Type B pancreatic cell (in vitro differentiated cells): ENCODE data around the gene PCDHB12. TPM values are rescaled to one million over a fixed set of nuclear protein-coding genes. Genes with fewer than 3 reads are reported as not detected.
"Not testable (repeated sequence)": the region's sequence is repeated elsewhere in the genome, so short reads cannot be mapped to it uniquely, and the experiment has no call there.

ENCODE experiments used
- DNase-seq: peaks from one replicate; pipeline ENCODE4 v3.0.0; 2021; ENCODE audit warnings: mixed read lengths; ENCODE audit not compliant: unreplicated experiment; ENCODE audit errors: extremely low spot score
- H3K27ac Mint-ChIP-seq: 2 replicates; pipeline ENCODE4 v1.8.0; 2021; ENCODE audit warnings: mild to moderate bottlenecking, mixed read lengths
- H3K27me3 Mint-ChIP-seq: 2 replicates; pipeline ENCODE4 v1.8.0; 2021; ENCODE audit warnings: mixed read lengths
- H3K36me3 Mint-ChIP-seq: 2 replicates; pipeline ENCODE4 v1.8.0; 2021; ENCODE audit warnings: mixed read lengths
- H3K4me1 Mint-ChIP-seq: one replicate; pipeline ENCODE4 v1.8.0; 2021; ENCODE audit warnings: mixed read lengths; ENCODE audit not compliant: unreplicated experiment
- H3K4me3 Mint-ChIP-seq: 2 replicates; pipeline ENCODE4 v1.8.0; 2021; ENCODE audit warnings: mild to moderate bottlenecking, mixed read lengths
- H3K9me3 Mint-ChIP-seq: 2 replicates; pipeline ENCODE4 v1.8.0; 2021; ENCODE audit warnings: mixed read lengths
- total RNA-seq: library from RNA; stranded (reverse); gene quantifications from 2 replicates; pipeline ENCODE4 v1.2.1, GENCODE V29; 2021; ENCODE audit warnings: low replicate concordance
- TF ChIP-seq, protein P1 (sequence below): fragments of 200-600 bp; sonication (generic); conservative IDR thresholded peaks from 2 replicates; pipeline ENCODE4 v1.5.0; 2021; ENCODE audit warnings: antibody characterized with exemption, mild to moderate bottlenecking

PCDHB12 gene
- total RNA-seq, 1 donor from 2014 or later = 1.4 TPM

GRCh38 chr5:141223112-141223783, 14.7 kb downstream of the PCDHB12 start, which contains the start of gene PCDHB14:
PCDHB14 (plus strand) TSS chr5:141223343; CDS start chr5:141223506, 163 bp downstream.
- TF ChIP-seq, protein P1, sequence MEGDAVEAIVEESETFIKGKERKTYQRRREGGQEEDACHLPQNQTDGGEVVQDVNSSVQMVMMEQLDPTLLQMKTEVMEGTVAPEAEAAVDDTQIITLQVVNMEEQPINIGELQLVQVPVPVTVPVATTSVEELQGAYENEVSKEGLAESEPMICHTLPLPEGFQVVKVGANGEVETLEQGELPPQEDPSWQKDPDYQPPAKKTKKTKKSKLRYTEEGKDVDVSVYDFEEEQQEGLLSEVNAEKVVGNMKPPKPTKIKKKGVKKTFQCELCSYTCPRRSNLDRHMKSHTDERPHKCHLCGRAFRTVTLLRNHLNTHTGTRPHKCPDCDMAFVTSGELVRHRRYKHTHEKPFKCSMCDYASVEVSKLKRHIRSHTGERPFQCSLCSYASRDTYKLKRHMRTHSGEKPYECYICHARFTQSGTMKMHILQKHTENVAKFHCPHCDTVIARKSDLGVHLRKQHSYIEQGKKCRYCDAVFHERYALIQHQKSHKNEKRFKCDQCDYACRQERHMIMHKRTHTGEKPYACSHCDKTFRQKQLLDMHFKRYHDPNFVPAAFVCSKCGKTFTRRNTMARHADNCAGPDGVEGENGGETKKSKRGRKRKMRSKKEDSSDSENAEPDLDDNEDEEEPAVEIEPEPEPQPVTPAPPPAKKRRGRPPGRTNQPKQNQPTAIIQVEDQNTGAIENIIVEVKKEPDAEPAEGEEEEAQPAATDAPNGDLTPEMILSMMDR = peak; percentile 69
- H3K27ac Mint-ChIP-seq = no peak within 1 kb of the TSS
- H3K4me1 Mint-ChIP-seq = no peaks in the 10 kb centered on the region
- peak within 1 kb of the TSS; percentile 74 for H3K4me3 Mint-ChIP-seq
- no peaks in the 10 kb centered on the region for H3K9me3 Mint-ChIP-seq
- H3K36me3 Mint-ChIP-seq = peaks cover 5% of the 10 kb centered on the region
- no peaks in the 10 kb centered on the region for H3K27me3 Mint-ChIP-seq
- no peak for DNase-seq

GRCh38 chr5:141224844-141225243, 16.3 kb downstream of the PCDHB12 start:
- not testable (repeated sequence) for H3K9me3 Mint-ChIP-seq, H3K4me1 Mint-ChIP-seq, H3K27me3 Mint-ChIP-seq

DNA sequence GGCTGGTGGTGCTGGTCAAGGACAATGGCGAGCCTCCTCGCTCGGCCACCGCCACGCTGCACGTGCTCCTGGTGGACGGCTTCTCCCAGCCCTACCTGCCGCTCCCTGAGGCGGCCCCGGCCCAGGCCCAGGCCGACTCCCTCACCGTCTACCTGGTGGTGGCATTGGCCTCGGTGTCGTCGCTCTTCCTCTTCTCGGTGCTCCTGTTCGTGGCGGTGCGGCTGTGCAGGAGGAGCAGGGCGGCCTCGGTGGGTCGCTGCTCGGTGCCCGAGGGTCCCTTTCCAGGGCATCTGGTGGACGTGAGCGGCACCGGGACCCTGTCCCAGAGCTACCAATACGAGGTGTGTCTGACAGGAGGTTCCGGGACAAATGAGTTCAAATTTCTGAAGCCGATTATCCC, 16.9 kb downstream of the PCDHB12 start:
- H3K9me3 Mint-ChIP-seq, H3K27ac Mint-ChIP-seq, DNase-seq, H3K4me1 Mint-ChIP-seq, H3K27me3 Mint-ChIP-seq, H3K36me3 Mint-ChIP-seq, H3K4me3 Mint-ChIP-seq: not testable (repeated sequence)

More at GRCh38 chr5:141224844-141225243, 16.3 kb downstream of the PCDHB12 start:
- not testable (repeated sequence) for H3K36me3 Mint-ChIP-seq, H3K27ac Mint-ChIP-seq, H3K4me3 Mint-ChIP-seq, DNase-seq

GRCh38 chr5:141234109-141234667, 25.7 kb downstream of the PCDHB12 start:
- TF ChIP-seq, protein P1 = no peak
- H3K27me3 Mint-ChIP-seq = no peaks in the 10 kb centered on the region
- H3K4me3 Mint-ChIP-seq = no peak overlapping the region
- no peak for DNase-seq
- H3K36me3 Mint-ChIP-seq = no peaks in the 10 kb centered on the region
- no peak overlapping the region for H3K27ac Mint-ChIP-seq
- no peaks in the 10 kb centered on the region for H3K4me1 Mint-ChIP-seq
- peaks cover 7% of the 10 kb centered on the region for H3K9me3 Mint-ChIP-seq

- H3K4me1 Mint-ChIP-seq = not testable (repeated sequence)
- peaks cover 19% of the 10 kb centered on the region for H3K9me3 Mint-ChIP-seq
Observed at GRCh38 chr5:141235922-141236321, 27.4 kb downstream of the PCDHB12 start.

DNA sequence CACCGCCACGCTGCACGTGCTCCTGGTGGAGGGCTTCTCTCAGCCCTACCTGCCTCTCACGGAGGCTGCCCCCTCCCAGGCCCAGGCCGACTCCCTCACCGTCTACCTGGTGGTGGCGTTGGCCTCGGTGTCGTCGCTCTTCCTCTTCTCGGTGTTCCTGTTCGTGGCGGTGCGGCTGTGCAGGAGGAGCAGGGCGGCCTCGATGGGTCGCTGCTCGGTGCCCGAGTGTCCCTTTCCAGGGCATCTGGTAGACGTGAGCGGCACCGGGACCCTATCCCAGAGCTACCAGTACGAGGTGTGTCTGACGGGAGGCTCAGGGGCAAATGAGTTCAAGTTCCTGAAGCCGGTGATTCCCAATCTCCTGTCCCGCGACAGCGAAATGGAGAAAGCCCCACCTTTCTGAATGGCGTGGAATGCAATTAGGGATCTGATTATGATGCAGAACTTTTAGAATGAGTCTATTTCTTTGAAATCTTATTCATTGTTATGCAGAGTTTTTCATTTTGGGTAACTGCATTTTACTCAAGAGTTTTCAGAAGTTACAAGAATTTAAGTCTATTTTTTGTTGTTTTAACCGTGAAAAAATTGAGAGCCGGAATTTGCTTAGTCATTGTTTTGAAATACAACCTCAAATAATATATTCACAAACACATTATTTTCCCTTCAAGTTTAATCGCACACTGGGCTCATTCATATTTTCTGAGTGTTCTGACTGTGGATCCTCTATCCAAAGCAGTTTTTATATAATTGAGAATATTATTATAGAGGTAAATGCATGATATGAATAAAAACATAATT, 28.2 kb downstream of the PCDHB12 start:
- Mint-ChIP-seq H3K4me1 (no peaks in the 10 kb centered on the region), H3K9me3 (peaks cover 19% of the 10 kb centered on the region), H3K27ac (no peak overlapping the region), H3K36me3 (no peaks in the 10 kb centered on the region), H3K4me3 (no peak overlapping the region), H3K27me3 (no peaks in the 10 kb centered on the region)
- TF ChIP-seq, protein P1 = no peak
- DNase-seq = no peak

More at GRCh38 chr5:141235922-141236321, 27.4 kb downstream of the PCDHB12 start:
- DNase-seq, H3K36me3 Mint-ChIP-seq, H3K27me3 Mint-ChIP-seq, H3K27ac Mint-ChIP-seq, H3K4me3 Mint-ChIP-seq: not testable (repeated sequence)

DNA sequence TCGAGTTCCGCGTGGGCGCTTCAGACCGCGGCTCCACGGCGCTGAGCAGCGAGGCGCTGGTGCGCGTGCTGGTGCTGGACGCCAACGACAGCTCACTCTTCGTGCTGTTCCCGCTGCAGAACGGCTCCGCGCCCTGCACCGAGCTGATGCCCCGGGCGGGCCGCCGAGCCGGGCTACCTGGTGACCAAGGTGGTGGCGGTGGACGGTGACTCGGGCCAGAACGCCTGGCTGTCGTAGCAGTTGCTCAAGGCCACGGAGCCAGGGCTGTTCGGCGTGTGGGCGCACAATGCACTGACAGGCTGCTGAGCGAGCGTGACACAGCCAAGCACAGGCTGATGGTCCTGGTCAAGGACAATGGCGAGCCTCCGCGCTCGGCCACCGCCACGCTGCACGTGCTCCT, 33.0 kb downstream of the PCDHB12 start:
- Mint-ChIP-seq H3K27ac (no peak overlapping the region), H3K27me3 (no peaks in the 10 kb centered on the region), H3K4me1 (no peaks in the 10 kb centered on the region), H3K9me3 (peaks cover 19% of the 10 kb centered on the region), H3K36me3 (peaks cover 7% of the 10 kb centered on the region), H3K4me3 (no peak overlapping the region)
- DNase-seq = no peak
- TF ChIP-seq, protein P1 = no peak
